GM21786 (cell line): ENCODE data around the gene EZR.

Source experiments
- ATAC-seq: cut with Tn5 transposase; IDR thresholded peaks from one replicate; pipeline ENCODE4 v1.9.1; 2021; ENCODE audit not compliant: unreplicated experiment

Gene EZR

DNA sequence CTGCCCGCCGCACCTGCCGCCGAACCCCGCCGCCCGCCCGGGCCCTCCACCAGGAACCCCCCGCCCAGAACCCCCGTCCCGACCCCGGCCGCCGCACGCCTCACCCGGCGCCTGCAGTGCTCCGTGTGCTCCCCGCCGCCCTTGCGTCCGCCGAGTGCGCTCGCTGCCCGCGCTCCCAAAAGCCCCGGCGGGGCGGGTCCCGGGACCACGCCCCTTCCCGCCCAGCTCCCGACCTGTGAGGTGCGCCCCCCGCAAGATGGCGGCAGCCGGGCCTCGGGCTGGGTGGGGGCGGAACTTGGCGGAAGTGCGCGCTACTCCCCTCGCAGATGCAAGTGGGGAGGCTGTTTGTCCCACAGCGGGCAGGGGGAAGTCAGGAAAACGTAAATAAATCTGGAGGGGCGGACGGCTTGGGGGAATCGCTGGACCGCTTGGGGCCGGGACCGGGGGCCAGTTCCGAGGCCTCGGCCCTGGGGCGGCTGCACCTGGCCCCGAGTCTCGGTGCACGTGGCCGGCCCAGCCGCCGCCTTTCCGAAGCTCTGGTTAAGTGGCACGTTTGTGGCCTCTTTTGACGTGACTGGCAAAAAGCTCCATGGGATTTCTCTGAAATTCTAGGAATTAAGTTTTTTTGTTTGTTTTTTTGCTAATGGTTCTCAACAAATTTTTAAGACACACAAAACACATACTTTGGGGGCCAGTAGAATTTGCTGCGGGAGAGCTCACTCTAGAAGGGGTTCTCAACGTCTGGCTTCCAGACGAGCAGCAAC is at the start of gene EZR:
Gene EZR (minus strand): TSS at position 156 of the 764 bp plus-strand sequence. CDS start 1,275 bp downstream, outside the sequence.
- ATAC-seq, result peak; percentile 36

DNA sequence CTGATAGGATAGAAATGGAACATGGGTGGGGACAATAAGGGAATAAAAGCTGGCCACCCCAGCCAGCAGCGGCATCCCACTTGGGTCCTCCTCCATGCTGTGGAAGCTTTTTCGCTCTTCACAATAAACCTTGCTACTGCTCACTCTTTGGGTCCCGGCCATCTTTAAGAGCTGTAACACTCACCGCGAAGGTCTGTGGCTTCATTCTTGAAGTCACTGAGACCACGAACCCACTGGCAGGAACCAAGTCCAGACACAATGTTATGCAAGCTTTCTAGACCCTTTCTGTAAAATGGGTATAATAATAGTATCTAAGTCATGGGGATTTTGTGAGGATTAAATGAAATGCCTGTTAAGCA is 48.9 kb upstream of the EZR start:
- ATAC-seq, result no peak

- no peak for ATAC-seq
Observed at GRCh38 chr6:158867381-158868121, 48.4 kb upstream of the EZR start.

- no peak for ATAC-seq
Observed at GRCh38 chr6:158865769-158866168, 46.6 kb upstream of the EZR start.

DNA sequence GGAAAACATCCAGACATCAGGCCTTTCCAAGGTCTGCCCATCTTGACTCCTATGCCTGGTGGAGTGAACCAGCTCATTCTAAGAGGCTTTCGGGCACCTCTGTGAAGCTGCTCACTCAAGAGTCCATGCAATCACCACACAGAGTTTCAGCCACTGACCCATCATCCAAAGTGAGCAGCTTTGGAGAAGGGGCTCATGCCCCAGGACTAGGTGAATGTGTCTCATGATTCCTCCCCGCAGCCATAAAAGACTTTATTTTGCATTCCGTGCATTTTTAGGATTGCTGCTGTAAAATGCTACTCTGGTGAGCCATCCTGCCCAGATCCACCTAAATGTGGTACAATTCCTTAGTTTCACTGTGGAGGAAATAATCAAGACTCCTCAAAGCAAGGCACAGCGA is 44.5 kb upstream of the EZR start:
- no peak for ATAC-seq

DNA sequence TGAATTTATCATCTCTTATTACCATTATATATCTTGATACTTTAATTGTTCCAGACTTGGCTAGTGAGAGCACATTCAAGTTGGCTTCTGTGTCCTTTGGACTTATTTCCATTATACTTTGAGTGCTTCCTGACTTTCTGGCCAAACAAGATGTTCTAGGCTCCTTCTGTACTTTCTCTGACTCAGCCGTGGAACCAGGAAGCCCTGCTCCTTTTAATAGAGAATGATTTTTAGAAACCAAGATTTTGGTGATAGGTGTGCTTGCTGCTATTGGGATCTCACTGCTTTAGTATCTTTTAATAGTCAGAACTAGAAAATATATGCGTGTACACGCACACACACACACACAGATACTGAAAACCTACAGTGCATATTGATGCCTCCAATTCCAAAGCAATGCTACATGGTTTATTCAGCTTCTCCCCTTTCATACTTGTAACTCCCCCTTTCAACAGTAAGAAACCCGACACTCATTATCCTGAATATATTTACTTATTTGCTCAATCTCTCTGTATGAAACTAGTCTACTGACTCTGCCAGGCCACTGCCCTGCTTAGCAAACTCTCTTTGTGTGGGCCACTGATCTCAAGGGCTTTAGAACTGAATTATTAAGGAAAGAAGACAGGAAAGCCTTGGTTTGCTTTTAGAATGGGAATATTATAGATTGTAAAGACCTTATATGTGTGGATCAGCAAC is 42.7 kb upstream of the EZR start:
- no peak for ATAC-seq

DNA sequence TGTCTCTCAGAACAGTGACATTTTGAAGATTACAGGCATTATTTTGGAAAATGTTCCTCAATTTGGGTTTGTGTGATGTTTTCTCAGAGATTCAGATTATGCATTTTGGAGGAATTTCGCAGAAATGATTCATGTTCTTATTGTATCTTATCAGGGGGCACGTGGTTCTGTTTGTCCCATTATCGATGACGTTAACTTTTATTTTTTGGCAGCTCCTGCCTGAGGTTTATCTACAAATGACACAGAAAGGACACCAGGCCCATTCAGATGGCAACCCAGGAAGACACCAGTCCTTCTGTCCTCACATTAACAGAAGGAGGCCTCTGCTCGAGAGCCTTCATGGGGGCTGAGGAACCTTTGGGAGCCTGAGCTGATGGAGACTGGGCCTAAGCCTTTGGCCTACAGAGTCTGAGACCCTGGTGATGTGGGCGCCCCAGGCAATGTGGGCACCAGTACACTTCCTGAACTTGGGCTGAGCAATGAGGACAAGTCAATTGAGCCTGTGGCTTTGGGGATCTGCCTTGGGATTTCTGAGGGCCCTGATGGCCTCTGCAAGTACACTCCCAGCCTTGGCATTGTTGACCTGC is 41.2 kb upstream of the EZR start:
- no peak for ATAC-seq

DNA sequence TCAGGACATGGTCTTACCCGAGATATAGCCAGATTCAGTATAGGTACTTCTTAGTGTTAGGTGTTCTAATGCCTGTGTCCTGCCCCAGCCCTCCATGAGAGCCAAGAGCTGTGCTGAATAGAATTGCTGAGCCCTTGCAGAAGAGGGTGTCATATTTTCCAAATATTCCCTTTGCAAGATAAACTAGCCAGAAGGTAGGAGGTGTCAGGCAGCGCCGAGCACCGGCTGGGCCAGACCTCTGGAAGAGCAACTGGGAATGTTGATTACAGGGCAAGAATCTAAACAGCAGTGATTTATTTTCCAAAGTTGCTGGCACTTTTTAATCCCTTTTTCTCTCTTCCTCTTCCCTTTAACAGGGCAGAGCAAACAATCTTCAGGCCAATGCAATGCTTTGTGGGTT is 37.1 kb upstream of the EZR start:
- ATAC-seq, result no peak

DNA sequence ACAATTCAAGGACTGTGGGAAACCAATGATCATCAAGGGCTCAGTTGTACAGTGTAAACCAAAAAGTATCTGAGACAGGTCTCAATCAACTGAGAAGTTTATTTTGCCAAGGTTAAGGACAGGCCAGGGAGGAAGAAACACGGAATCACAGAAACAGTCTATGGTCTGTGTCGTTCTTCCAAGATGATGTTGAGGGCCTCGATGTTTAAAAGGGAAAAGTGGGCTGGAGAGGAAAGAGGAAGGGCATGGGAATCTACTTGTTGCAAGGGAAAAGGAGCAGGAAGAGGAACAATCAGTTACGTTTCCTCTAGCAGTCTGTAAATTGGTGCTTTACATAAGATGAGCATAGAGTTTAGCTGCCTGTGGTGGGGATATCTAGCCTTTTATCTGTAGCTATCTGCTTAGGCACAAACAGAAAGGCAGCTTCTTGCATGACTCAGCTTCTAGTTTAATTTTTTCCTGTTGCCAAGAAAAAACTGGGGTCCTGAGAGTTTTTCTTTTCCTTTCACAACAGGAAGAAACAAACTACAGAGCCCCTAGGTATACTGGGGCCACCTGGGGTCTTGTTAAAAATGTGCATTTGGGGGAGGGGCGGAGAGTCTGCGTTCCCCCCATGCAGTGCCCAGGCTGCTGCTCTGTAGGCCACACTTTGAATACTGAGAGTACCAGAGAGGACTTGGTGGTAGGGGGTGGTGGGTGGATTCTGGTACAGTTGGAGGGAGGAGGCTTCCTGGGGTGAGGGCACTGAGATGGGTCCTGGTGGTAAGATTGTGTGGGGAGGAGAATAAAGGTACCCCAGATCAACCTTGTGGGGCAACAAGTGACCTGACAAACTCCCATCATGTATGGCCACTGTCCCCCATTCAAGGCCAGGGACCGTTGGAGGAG is 35.3 kb upstream of the EZR start:
- ATAC-seq, result no peak

DNA sequence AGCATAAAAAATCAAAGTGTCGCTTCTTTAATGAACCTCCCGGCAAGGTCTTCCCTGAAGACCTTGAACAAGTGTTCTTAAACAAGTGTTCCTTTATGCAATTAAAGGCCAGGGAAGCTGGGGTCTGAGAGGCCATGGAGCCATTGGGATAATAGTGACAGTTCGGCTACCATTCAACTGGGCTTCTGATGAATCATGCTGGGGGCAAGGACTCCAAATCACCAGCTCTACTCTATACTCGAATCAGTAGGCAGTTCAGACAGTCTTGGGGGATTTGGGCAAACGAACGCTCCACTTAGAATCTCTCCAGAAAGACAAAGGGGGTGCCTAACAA is 34.7 kb upstream of the EZR start:
- ATAC-seq, result no peak

DNA sequence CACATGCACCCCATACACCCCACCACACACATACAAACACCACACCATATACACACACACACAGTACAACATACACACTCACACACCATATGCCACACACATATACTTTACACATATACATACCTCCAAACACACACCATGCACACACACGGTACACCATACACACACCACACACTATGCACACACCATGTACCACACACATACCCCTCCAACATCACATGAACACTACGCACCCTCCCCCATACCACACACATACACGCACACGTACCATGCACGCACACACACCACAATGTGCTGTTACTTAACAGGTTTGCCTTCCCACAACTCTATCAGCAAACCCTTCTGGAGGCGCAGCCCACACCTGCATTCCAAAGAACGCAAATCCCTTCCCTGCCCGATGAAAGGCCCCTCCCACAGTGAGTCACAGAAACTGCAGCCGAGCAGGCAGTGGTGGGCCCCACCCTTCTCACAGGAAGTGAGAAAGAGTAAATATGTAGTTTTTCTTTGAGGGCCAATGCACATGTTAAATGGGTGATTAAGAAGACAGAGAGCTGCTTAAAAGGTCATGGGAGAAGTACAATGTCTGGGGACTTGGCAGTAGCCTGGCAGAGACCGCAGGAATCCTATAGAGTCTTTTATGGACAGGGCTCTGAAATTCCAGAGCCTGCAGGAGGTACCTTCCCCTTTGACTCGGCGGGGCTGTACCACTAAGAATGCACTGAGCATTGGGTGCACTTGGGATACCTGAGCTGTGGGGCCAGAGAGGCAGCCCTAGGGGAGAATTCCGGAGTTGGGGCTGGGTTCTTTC is 34.1 kb upstream of the EZR start:
- peak; percentile 92 for ATAC-seq

- no peak for ATAC-seq
Observed at GRCh38 chr6:158852312-158853071, 33.3 kb upstream of the EZR start.

DNA sequence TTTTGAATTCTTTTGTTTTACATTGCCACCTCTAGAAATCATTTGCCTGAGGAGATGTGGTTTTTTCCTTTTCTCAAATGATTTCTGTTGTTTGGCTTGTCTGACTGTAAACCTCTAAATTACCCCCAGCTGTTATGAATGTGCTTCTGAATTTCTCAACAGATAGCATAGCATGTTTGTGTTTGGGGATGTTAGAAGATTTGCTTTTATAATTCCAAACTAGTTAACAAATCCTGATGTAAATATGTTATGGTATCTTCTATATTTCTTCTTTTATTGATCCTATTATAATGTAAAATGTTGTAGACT is 31.6 kb upstream of the EZR start:
- no peak for ATAC-seq

DNA sequence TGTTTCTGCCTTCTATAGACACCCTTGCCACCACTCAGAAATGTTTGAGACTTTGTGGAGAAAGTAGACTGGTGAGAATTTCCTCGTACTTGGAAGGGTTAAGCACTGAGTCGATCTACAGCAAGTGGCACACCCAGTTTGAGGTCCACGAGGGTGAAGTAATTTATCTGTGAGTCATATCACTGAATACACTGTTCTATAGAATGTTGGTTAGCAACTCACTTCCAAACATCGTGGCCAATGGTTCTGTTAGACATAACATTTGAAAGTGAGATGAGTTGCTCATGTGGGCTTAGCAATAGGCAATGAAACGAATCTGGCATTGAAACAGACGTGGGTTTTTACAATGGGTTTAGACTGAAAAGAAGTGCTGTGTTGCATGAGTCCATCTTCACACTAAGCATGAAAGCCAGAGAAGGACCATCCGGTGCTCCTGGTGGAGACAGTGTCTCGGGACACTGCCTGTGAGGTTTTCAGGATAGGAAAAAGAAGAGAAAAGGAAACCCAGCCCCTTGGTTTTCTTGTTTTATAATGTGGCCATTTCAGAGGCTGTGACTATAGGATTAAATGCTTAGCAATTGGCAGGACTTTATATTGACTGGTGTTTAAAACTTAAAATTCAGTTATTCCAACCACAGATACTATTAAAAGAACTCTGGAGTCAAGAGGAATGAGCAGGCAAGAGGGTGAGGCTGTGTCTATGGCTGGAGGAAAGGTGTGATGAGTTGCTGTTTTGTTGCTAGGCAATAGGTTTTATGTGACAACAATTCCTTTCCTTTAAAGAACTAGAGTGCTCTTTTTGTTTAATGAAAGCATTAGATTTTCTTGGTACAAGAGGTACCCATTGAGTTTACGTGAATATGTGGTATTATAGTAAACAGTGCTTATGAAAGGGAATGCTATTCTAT is 31.0 kb upstream of the EZR start:
- ATAC-seq, result no peak

DNA sequence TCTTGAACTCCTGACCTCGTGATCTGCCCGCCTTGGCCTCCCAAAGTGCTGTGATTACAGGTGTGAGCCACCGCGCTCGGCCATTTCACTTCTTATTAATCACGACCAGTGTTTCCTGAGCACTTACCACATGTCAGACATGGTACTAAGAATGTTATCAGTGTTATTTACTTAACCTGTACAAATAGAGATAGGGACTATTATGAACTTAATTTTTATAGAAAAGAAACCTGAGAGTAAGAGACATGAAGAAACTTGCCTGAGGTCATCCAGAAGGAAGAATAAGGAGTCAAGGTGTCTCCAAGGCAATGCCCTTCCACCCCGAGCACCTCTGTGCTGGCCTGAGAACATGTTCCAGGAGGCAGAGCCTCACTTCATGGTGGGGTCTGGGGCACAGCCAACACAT is 29.3 kb upstream of the EZR start:
- no peak for ATAC-seq

GRCh38 chr6:158847786-158848185 is 28.6 kb upstream of the EZR start:
- ATAC-seq, result no peak

DNA sequence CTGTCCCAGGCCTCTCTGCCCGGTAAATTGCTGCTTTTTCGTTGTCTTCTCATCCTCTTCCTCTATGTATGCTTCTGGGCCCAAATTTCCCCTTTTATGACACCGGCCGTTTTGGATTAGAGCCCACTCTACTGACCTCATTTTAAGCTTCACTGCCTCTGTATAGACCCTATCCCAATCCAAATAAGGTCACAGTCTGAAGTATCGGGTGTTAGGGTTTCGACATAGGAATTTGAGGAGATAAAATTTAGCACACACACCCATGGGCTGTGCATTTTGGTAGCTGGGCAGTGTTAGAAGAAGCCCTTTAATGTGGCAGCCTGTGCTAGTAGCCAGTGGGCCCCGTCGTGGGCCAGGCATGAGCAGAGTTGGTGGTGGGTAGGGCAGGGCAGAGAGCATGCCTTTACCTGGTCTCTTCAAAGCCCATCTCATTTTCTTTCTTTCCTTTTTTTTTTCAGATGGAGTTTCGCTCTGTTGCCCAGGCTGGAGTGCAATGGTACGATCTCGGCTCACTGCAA is 27.9 kb upstream of the EZR start:
- ATAC-seq, result no peak
